ENCODE measurements around the gene MYO3B.

MYO3B gene

GRCh38 chr2:170361090-170361936, 183.4 kb downstream of the MYO3B start:
- peak; percentile 78 for TF ChIP-seq CTCF (IDR thresholded peaks at IDR 0.05)

GRCh38 chr2:170362313-170362870, 184.4 kb downstream of the MYO3B start:
- TF ChIP-seq CTCF (IDR thresholded peaks at IDR 0.05): no peak

- no peak for TF ChIP-seq CTCF (IDR thresholded peaks at IDR 0.05)
Observed at GRCh38 chr2:170362871-170363631, 185.1 kb downstream of the MYO3B start.

GRCh38 chr2:170365003-170365402, 187.1 kb downstream of the MYO3B start:
- TF ChIP-seq CTCF (IDR thresholded peaks at IDR 0.05): no peak

- no peak for TF ChIP-seq CTCF (IDR thresholded peaks at IDR 0.05)
Observed at GRCh38 chr2:170365686-170366085, 187.7 kb downstream of the MYO3B start.

- TF ChIP-seq CTCF (IDR thresholded peaks at IDR 0.05): no peak
Observed at GRCh38 chr2:170368370-170368769, 190.4 kb downstream of the MYO3B start.

- TF ChIP-seq CTCF (IDR thresholded peaks at IDR 0.05): no peak
Observed at GRCh38 chr2:170369228-170369627, 191.3 kb downstream of the MYO3B start.
